K562 (cell line): ENCODE data around the gene ARPC4. TPM values are rescaled to one million over a fixed set of nuclear protein-coding genes. Genes with fewer than 3 reads are reported as not detected.

ENCODE experiments used
- BRD9 ChIP-seq: fragments of 450-650 bp; IDR thresholded peaks from 2 replicates; pipeline ENCODE4 v1.6.1; 2018; ENCODE audit warnings: low read depth; ENCODE audit not compliant: partially characterized antibody
- CBFA2T3 ChIP-seq: fragments of 450-650 bp; IDR thresholded peaks from 2 replicates; pipeline ENCODE4 v1.6.1; 2017
- NR3C1 ChIP-seq: sonication (generic); formaldehyde crosslinking; IDR thresholded peaks from 2 replicates; pipeline ENCODE4 v1.8.1; 2022; ENCODE audit warnings: missing genetic modification reagents
- ZBTB40 ChIP-seq, 2 experiments: fragments of 450-650 bp in 1 of 2; sonication (generic) in 1 of 2; formaldehyde crosslinking in 1 of 2; IDR thresholded peaks; 2 replicates each; pipeline versions ENCODE4 v1.7.1 to v1.9.0; 2016 to 2022; ENCODE audit warnings: inconsistent platforms in 1 of 2, mild to moderate bottlenecking in 1 of 2, missing genetic modification reagents in 1 of 2
- ZNF699 ChIP-seq: fragments of 250-450 bp; sonication (Bioruptor Pico); IDR thresholded peaks from 2 replicates; pipeline ENCODE4 v1.8.0; 2021; ENCODE audit warnings: mild to moderate bottlenecking, moderate library complexity; ENCODE audit not compliant: insufficient replicate concordance
- ZSCAN29 ChIP-seq: fragments of 450-650 bp; IDR thresholded peaks from 2 replicates; pipeline ENCODE4 v1.6.1; 2017
- polyA plus RNA-seq, 8 experiments: library from polyadenylated mRNA; depleted of rRNA in 4 of 8; stranded (reverse) in 5 of 8; unstranded in 3 of 8; fragments of >200 nt; fragmentation: Nextera tagmentation in 2 of 8; fragmentation: Illumina TruSeq in 1 of 8; extraction: Ambion mirVana in 2 of 8; extraction: Trizol in 1 of 8; gene quantifications; 2 replicates each; pipeline versions ENCODE4 v1.2.1 to v1.2.3, GENCODE V29; 2011 to 2014; ENCODE audit warnings: inconsistent platforms in 1 of 8, missing spikeins in 1 of 8
- total RNA-seq, 7 experiments: library from RNA; depleted of rRNA in 6 of 7; stranded (reverse); fragments of >200 nt in 6 of 7; fragmentation: Illumina TruSeq in 2 of 7; extraction: Trizol in 2 of 7; gene quantifications; 2 replicates each; pipeline versions ENCODE4 v1.2.1 to v1.2.3, GENCODE V29; 2011 to 2021; ENCODE audit warnings: low replicate concordance in 1 of 7
- TF ChIP-seq, protein P1 (sequence below): sonication (generic); formaldehyde crosslinking; IDR thresholded peaks from 2 replicates; pipeline ENCODE4 v1.8.0; 2022; ENCODE audit warnings: mild to moderate bottlenecking, missing genetic modification reagents
- TF ChIP-seq, protein P2 (sequence below), 2 experiments: fragments of 450-650 bp; IDR thresholded peaks; 2 replicates each; pipeline ENCODE4 v1.6.1; 2016
- TF ChIP-seq, protein P3 (sequence below), 2 experiments: fragments of 450-650 bp; conservative IDR thresholded peaks; 2 replicates each; pipeline ENCODE4 v1.6.1; 2017; ENCODE audit warnings: mild to moderate bottlenecking in 2 of 2, moderate library complexity in 2 of 2

Gene ARPC4
- total and polyA plus RNA-seq, 9 of the 15 experiments (the other 6 are each of a cell fraction or from before 2014, with no cell fraction given), result 20.1 to 153 (median 119) TPM

DNA sequence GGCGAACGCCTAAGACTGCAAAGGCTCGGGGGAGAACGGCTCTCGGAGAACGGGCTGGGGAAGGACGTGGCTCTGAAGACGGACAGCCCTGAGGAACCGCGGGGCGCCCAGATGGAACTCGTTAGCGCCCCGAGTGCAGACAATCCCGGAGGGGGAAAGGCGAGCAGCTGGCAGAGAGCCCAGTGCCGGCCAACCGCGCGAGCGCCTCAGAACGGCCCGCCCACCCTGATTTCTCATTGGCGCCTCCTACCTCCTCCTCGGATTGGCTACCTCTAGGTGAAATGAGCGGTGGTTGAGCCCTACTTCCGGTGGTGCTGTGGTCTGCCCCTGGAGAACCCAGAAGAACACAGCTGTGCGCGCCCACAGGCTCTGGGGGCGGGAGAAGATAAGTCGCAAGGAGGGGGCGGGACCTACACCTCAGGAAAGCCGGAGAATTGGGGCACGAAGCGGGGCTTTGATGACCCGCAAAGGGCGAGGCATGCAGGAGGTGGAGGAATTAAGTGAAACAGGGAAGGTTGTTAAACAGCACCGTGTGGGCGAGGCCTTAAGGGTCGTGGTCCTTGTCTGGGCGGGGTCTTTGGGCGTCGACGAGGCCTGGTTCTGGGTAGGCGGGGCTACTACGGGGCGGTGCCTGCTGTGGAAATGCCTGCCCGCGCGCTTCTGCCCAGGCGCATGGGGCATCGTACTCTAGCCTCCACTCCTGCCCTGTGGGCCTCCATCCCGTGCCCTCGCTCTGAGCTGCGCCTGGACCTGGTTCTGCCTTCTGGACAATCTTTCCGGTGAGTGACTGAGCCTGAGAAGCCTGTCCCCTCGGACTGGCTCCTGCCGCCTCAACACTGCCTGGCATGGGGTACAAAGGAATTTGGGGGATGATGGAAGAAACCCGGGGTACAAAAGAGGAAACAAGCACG lies 43.0 kb upstream of the ARPC4 start, which contains the start of gene OGG1 (continued):
- peak; percentile 86 for TF ChIP-seq ZBTB40 (IDR thresholded peaks at IDR 0.05)
- TF ChIP-seq ZBTB40 (CRISPR knock-in tag; IDR thresholded peaks at IDR 0.05), result no peak
- peak; percentile 88 for TF ChIP-seq ZSCAN29
- TF ChIP-seq NR3C1, result no peak
- peak; percentile 31 for TF ChIP-seq BRD9
- TF ChIP-seq ZNF699 (CRISPR knock-in tag), result no peak
- TF ChIP-seq, protein P1, sequence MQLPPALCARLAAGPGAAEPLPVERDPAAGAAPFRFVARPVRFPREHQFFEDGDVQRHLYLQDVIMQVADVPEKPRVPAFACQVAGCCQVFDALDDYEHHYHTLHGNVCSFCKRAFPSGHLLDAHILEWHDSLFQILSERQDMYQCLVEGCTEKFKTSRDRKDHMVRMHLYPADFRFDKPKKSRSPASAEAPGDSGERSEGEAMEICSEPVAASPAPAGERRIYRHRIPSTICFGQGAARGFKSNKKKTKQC (CRISPR knock-in tag), result no peak; the same call in 1 of the 2 replicates
- TF ChIP-seq, protein P2, sequence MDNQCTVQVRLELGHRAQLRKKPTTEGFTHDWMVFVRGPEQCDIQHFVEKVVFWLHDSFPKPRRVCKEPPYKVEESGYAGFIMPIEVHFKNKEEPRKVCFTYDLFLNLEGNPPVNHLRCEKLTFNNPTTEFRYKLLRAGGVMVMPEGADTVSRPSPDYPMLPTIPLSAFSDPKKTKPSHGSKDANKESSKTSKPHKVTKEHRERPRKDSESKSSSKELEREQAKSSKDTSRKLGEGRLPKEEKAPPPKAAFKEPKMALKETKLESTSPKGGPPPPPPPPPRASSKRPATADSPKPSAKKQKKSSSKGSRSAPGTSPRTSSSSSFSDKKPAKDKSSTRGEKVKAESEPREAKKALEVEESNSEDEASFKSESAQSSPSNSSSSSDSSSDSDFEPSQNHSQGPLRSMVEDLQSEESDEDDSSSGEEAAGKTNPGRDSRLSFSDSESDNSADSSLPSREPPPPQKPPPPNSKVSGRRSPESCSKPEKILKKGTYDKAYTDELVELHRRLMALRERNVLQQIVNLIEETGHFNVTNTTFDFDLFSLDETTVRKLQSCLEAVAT (IDR thresholded peaks at IDR 0.05), result peak in 1 of 2 experiments; percentile 81; a peak in 2 of 4 replicates
- TF ChIP-seq, protein P3, sequence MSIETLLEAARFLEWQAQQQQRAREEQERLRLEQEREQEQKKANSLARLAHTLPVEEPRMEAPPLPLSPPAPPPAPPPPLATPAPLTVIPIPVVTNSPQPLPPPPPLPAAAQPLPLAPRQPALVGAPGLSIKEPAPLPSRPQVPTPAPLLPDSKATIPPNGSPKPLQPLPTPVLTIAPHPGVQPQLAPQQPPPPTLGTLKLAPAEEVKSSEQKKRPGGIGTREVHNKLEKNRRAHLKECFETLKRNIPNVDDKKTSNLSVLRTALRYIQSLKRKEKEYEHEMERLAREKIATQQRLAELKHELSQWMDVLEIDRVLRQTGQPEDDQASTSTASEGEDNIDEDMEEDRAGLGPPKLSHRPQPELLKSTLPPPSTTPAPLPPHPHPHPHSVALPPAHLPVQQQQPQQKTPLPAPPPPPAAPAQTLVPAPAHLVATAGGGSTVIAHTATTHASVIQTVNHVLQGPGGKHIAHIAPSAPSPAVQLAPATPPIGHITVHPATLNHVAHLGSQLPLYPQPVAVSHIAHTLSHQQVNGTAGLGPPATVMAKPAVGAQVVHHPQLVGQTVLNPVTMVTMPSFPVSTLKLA (conservative IDR thresholded peaks at IDR 0.05), result peak; percentile 76 to 89
- peak; percentile 51 for TF ChIP-seq CBFA2T3
